ENCODE measurements around the gene POLN.

- no peak for TF ChIP-seq CTCF (conservative IDR thresholded peaks at IDR 0.05; ENCODE audit: low read depth in 2 of 2)
- TF ChIP-seq STAT1 (IDR thresholded peaks at IDR 0.05; ENCODE audit: unreplicated experiment): no peak
- TF ChIP-seq ZNF331 (CRISPR knock-in tag; IDR thresholded peaks at IDR 0.05; ENCODE audit: low read depth): no peak
- TF ChIP-seq ETS1 (IDR thresholded peaks at IDR 0.05): no peak
- no peak for TF ChIP-seq EZH2phosphoT487 (IDR thresholded peaks at IDR 0.05; ENCODE audit: unreplicated experiment)
- TF ChIP-seq EZH2 (IDR thresholded peaks at IDR 0.05; ENCODE audit: low read depth, unreplicated experiment): no peak
- TF ChIP-seq POLR2AphosphoS5 (IDR thresholded peaks at IDR 0.05; ENCODE audit: low read depth): no peak
- no peak for TF ChIP-seq REST (IDR thresholded peaks at IDR 0.05; ENCODE audit: unreplicated experiment)
- no peak for TF ChIP-seq NANOG (IDR thresholded peaks at IDR 0.05; ENCODE audit: borderline replicate concordance)
- TF ChIP-seq ZNF114 (CRISPR knock-in tag; IDR thresholded peaks at IDR 0.05): no peak
- TF ChIP-seq JUNB (IDR thresholded peaks at IDR 0.05; ENCODE audit: unreplicated experiment): no peak
Measured at GRCh38 chr4:2101346-2102044, 140.4 kb downstream of the POLN start.
